NCI-H2227 (cell line): ENCODE measurements around the gene FUT7.
A peak's percentile ranks its signal among the peaks of the same experiment; 100 is the strongest.
"Not testable (repeated sequence)": the region's sequence is repeated elsewhere in the genome, so short reads cannot be mapped to it uniquely, and the experiment has no call there.

Experiments used
- DNase-seq: peaks from one replicate; lab custom pipeline; 2025; ENCODE audit not compliant: unreplicated experiment; lab: John Stamatoyannopoulos, UW

Gene FUT7

GRCh38 chr9:137066096-137066861 lies 34.4 kb upstream of the FUT7 start:
- no peak for DNase-seq

GRCh38 chr9:137065336-137065967 lies 33.6 kb upstream of the FUT7 start:
- no peak for DNase-seq

GRCh38 chr9:137064880-137065164 lies 32.9 kb upstream of the FUT7 start:
- DNase-seq: no peak

GRCh38 chr9:137064027-137064879 lies 32.4 kb upstream of the FUT7 start:
- peak; percentile 34 for DNase-seq

GRCh38 chr9:137063311-137064026 lies 31.6 kb upstream of the FUT7 start:
- no peak for DNase-seq

GRCh38 chr9:137062798-137063197 lies 30.9 kb upstream of the FUT7 start:
- not testable (repeated sequence) for DNase-seq

- no peak for DNase-seq
Observed at GRCh38 chr9:137062384-137062783, 30.5 kb upstream of the FUT7 start.

GRCh38 chr9:137058521-137059234 lies 26.8 kb upstream of the FUT7 start:
- DNase-seq: no peak

- no peak for DNase-seq
Observed at GRCh38 chr9:137057545-137057944, 25.7 kb upstream of the FUT7 start.

- no peak for DNase-seq
Observed at GRCh38 chr9:137056739-137057415, 25.0 kb upstream of the FUT7 start.

GRCh38 chr9:137055385-137056364 lies 23.8 kb upstream of the FUT7 start:
- no peak for DNase-seq

GRCh38 chr9:137054932-137055384 lies 23.1 kb upstream of the FUT7 start:
- no peak for DNase-seq

GRCh38 chr9:137053944-137054931 lies 22.4 kb upstream of the FUT7 start, which contains the start of gene ENTPD2:
TSS of gene ENTPD2 (minus strand) at chr9:137054061. CDS start at chr9:137053997, 64 bp downstream.
- peak; percentile 58 for DNase-seq

- no peak for DNase-seq
Observed at GRCh38 chr9:137052998-137053943, 21.4 kb upstream of the FUT7 start.

- DNase-seq: no peak
Observed at GRCh38 chr9:137052293-137052692, 20.4 kb upstream of the FUT7 start.

GRCh38 chr9:137051145-137051724 lies 19.3 kb upstream of the FUT7 start:
- no peak for DNase-seq
